Epithelial cell of esophagus (primary cell): ENCODE results near the gene RPL28.
"Not testable (repeated sequence)": the region's sequence is repeated elsewhere in the genome, so short reads cannot be mapped to it uniquely, and the experiment has no call there.

Experiments used
- DNase-seq: peaks from one replicate; pipeline ENCODE4 v3.0.0; 2010; ENCODE audit warnings: low read depth
- H3K4me3 ChIP-seq: 2 replicates; pipeline ENCODE4 v1.5.1; 2011; ENCODE audit warnings: mild to moderate bottlenecking, low read length, control low read depth
- TF ChIP-seq, protein P1 (sequence below): IDR thresholded peaks from 2 replicates; pipeline ENCODE4 v1.5.1; 2011; ENCODE audit warnings: low read depth, mild to moderate bottlenecking, low read length, control low read depth, inconsistent platforms; ENCODE audit not compliant: insufficient read depth; ENCODE audit errors: missing control alignments

RPL28 gene

DNA sequence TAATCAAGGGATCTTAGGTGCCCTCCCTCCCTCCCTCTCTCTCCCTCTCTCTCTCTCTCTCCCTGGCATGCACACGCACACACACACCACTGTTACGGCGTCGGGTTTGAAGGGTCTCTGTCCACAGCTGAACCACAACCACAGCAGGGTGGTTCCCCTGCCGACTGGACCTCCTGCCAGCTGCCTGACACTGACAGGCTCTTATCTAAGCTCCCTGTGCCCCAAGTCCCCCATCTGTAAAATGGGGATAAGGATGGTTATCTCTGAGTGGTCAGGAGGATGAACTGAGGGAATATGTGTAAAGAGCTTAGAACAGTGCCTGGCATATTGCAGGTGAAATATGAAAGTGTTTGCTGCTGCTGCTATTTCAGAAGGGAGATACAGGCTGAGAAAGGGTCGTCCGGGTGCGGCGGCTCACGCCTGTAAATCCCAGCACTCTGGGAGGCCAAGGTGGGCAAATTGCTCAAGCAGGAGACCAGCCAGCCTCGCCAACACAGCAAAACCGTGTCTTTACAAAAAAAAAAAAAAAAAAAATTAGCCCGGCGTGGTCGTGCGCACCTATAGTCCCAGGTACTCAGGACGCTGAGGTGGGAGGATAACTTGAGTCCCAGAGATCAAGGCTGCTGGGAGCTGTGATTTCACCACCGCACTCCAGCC, 58.2 kb downstream of the RPL28 start:
- H3K4me3 ChIP-seq: no peak overlapping the region
- TF ChIP-seq, protein P1, sequence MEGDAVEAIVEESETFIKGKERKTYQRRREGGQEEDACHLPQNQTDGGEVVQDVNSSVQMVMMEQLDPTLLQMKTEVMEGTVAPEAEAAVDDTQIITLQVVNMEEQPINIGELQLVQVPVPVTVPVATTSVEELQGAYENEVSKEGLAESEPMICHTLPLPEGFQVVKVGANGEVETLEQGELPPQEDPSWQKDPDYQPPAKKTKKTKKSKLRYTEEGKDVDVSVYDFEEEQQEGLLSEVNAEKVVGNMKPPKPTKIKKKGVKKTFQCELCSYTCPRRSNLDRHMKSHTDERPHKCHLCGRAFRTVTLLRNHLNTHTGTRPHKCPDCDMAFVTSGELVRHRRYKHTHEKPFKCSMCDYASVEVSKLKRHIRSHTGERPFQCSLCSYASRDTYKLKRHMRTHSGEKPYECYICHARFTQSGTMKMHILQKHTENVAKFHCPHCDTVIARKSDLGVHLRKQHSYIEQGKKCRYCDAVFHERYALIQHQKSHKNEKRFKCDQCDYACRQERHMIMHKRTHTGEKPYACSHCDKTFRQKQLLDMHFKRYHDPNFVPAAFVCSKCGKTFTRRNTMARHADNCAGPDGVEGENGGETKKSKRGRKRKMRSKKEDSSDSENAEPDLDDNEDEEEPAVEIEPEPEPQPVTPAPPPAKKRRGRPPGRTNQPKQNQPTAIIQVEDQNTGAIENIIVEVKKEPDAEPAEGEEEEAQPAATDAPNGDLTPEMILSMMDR: no peak
- no peak for DNase-seq

DNA sequence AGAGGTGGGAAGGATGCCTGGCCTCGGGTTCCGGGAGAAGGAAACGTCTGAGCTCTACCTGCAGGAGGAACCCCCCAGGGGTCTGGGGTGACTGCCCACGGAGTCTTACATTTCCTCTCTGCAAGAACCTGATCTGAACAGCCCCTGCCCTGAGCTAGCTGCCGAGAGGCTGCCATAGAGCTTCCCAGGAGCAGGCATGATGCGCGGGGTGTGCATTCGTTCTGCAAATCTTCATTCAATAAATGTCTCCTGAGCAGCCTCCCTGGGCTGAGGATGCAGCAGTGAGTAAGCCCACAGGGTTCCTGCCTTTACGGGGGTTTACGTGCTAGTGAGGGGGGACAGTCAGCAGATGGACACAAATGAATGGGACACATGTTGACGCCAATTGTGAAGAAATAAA, 58.9 kb downstream of the RPL28 start:
- no peak for DNase-seq
- no peak overlapping the region for H3K4me3 ChIP-seq
- TF ChIP-seq, protein P1: no peak

DNA sequence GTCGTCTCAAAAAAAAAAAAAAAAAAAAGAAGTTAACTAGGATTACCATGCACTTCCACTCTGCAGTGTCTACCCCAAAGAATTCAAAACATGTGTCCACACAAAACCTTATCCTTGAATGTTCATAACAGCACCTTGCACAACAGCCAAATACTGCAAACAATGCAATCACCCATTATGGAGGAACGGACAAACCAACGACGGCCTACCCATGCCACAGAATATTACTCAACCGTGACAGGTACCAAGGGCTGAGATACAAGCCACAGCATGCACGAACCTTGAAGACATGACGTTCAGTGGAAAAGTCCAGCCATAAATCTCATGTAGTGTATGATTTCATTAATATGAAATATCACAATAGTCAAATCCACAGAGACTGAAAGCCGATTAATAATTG, 60.3 kb downstream of the RPL28 start:
- DNase-seq: peak; percentile 98
- H3K4me3 ChIP-seq: no peak overlapping the region
- TF ChIP-seq, protein P1: no peak

DNA sequence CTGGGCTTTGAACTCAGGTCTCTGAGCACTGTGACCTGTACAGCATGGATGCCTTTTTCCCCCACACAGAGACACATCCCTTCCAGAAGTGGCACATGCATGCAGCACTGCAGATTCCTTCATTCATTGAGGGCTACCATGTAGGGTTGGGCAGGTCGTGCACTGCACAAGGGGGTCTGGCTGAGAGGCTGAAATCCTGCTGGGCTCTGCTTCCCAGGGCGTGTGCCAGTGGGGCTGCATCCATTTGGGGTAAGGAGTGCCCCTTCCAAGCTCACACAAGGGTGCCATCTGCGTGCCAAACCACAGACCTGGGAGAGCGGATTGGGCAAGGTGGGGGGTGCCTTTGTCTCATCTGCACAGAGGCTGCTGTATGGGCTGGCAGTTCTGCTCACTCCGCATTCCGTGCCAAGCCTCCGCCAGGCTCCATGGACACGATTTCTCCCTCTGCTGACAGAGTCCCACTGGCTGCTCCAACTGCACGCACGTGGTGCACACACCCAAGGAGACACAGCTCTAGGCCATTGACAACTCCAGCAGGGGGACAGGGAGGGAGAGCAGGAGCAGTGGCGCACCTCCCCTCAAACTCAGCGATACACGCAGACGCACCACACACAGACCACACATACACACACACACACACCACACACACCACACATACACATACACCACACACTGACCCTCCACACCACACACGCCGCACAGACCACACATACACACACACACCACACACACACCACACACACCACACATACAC, 61.9 kb downstream of the RPL28 start:
- TF ChIP-seq, protein P1: peak; percentile 24
- no peak overlapping the region for H3K4me3 ChIP-seq
- peak; percentile 82 for DNase-seq

DNA sequence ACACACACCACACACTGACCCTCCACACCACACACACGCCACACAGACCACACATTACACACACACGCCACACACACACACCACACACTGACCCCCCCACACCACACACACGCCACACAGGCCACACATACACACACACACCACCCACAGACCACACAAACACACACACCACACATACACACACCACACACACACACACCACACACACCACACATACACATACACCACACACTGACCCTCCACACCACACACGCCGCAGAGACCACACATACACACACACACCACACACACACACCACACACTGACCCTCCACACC, 62.4 kb downstream of the RPL28 start:
- not testable (repeated sequence) for H3K4me3 ChIP-seq, DNase-seq

DNA sequence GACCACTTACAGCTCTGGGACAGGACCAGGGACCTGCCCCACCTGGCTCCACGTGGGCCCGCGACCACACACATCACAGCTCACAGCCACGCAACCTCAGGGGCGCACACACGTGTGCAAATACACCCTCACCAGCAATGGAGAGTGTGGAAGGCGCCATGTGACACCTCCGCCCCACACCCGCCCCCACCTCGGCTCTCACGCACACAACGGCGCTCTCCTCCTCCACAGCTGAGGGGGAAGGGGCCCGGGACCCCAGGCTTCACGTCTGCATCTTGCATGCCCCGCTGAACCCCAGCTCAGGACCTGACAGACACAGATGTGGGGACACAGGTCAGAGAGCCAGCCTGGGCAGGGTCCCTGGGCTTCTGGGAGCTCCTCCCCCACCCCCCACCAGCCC, 63.7 kb downstream of the RPL28 start:
- TF ChIP-seq, protein P1: no peak

DNA sequence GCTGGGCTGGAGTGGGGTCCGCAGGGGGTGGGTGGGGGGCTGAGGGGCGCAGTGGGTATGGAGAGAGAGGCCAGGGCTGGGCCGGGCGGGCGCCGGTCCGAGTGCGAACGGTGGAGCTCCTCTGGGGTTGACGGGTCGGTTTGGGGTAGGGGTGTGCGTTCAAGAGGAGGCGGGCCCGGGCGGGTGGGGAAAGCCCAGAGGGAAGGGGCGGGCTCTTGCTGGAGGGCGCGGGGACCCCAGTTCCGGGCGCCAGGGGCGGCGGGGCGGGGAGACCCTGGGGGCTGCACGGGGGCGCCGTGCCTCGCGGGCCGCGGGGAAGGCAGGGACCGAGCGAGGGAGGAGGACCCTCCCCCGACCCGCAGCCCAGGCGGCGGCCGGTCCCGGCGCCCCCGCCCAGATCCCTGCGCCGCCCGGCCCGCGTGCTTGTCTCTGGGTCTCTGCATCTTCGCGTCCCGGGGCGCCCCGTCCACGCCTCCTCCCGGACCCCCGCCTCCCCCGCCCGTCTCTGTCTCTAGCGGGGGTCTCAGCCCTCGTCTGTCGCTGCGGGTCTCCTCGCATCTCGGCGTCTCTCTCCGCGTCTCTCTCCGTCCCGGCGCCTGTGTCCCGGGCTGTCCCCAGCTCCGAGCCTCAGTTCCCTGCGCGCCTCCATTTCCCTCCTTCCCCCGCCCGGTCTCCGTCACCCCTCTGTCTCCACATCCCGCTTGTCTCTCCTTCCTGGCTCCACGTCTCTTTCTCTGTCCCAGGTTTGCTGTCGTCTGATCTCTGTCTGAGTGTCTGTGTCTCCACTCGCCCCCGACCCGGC, 65.6 kb downstream of the RPL28 start:
- no peak for DNase-seq
- TF ChIP-seq, protein P1: no peak
- H3K4me3 ChIP-seq: no peak overlapping the region

More for the DNA sequence above, 63.7 kb downstream of the RPL28 start:
- no peak for DNase-seq
- no peak overlapping the region for H3K4me3 ChIP-seq
